Stimulated activated naive B cell treated with anti-CD40 and anti-IgM and Interleukin-4, amounts not matched to agents 10 μg/mL and 1 μg/mL and 100 μg/mL, for 72 hours (primary cell): ENCODE data around the gene RAB31.

Experiments
- ATAC-seq, 2 donors: fragments of 150-1000 bp; cut with Tn5 transposase; replicated peaks; 2 replicates each; pipeline ENCODE4 v1.10.0; 2021; ENCODE audit warnings: moderate library complexity in 1 of 2
- DNase-seq: peaks from one replicate; pipeline ENCODE4 v3.0.0; 2021
- H3K27ac Mint-ChIP-seq: one replicate; pipeline ENCODE4 v1.8.0; 2022; ENCODE audit warnings: mild to moderate bottlenecking, mixed read lengths
- H3K27me3 Mint-ChIP-seq, 2 donors: one replicate each; pipeline ENCODE4 v1.8.0; 2022; ENCODE audit warnings: mixed read lengths in 2 of 2
- H3K36me3 Mint-ChIP-seq, 2 donors: one replicate each; pipeline ENCODE4 v1.8.0; 2022; ENCODE audit warnings: mixed read lengths in 2 of 2, mild to moderate bottlenecking in 1 of 2
- H3K4me1 Mint-ChIP-seq, 2 donors: one replicate each; pipeline ENCODE4 v1.8.0; 2022; ENCODE audit warnings: mixed read lengths in 2 of 2, mild to moderate bottlenecking in 1 of 2
- H3K4me3 Mint-ChIP-seq, 2 donors: one replicate each; pipeline ENCODE4 v1.8.0; 2022; ENCODE audit warnings: mild to moderate bottlenecking in 2 of 2, mixed read lengths in 2 of 2, moderate library complexity in 1 of 2
- H3K9me3 Mint-ChIP-seq, 2 donors: one replicate each; pipeline ENCODE4 v1.8.0; 2022; ENCODE audit warnings: mixed read lengths in 2 of 2, mild to moderate bottlenecking in 1 of 2

The RAB31 gene

DNA sequence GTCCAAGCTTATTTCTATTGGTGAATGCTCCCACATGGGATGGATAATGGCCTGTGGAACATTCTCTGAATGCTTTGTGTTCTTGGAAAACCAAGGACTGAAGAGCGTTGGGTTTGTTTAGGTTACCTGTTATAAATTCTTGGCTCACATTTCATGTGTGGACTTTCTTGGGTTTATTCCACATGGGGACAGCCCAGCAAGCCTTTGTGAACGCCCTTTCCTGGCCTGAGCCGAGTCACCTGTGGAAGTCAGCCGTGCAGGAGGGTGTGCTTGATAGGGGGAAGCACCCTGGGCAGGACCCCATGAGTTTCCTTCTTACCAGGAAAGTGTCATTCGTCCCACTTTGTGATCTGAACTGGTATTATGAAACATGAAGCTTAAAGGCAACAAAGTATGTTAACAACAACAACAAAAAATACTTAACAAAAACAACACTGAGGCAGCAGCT is 4.1 kb downstream of the RAB31 start:
- no peak for ATAC-seq
- H3K27me3 Mint-ChIP-seq, result peaks cover 32 to 44% of the 10 kb centered on the region in 2 donors
- H3K4me1 Mint-ChIP-seq, result peaks cover 45 to 82% of the 10 kb centered on the region in 2 donors
- peaks cover 33% of the 10 kb centered on the region in 2 donors for H3K36me3 Mint-ChIP-seq
- DNase-seq, result no peak
- H3K9me3 Mint-ChIP-seq, result no peaks in the 10 kb centered on the region
- peak overlapping the region; percentile 91 for H3K27ac Mint-ChIP-seq
- peak overlapping the region; percentile 39 to 66 for H3K4me3 Mint-ChIP-seq

DNA sequence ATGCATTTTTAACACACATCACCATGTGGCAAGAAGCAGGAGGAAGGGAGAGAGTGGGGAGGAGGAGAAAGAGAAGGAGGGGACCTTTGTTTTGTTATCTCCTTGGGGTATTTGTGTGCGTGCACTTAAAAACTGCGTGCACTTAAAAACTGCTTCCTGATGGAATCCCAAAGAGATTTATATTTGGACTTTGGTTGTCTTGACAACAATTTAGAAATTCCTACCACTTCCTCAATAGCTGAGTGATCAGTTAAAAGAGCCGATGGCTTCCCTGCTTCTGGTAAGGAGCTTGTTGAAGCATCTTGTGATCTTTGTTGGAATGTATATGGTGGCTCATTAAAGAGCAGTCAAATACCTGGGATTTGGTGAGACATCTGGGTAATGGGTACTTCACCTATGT is 4.5 kb downstream of the RAB31 start:
- Mint-ChIP-seq H3K4me1 (peaks cover 50 to 82% of the 10 kb centered on the region in 2 donors), H3K27ac (peak overlapping the region; percentile 91)

DNA sequence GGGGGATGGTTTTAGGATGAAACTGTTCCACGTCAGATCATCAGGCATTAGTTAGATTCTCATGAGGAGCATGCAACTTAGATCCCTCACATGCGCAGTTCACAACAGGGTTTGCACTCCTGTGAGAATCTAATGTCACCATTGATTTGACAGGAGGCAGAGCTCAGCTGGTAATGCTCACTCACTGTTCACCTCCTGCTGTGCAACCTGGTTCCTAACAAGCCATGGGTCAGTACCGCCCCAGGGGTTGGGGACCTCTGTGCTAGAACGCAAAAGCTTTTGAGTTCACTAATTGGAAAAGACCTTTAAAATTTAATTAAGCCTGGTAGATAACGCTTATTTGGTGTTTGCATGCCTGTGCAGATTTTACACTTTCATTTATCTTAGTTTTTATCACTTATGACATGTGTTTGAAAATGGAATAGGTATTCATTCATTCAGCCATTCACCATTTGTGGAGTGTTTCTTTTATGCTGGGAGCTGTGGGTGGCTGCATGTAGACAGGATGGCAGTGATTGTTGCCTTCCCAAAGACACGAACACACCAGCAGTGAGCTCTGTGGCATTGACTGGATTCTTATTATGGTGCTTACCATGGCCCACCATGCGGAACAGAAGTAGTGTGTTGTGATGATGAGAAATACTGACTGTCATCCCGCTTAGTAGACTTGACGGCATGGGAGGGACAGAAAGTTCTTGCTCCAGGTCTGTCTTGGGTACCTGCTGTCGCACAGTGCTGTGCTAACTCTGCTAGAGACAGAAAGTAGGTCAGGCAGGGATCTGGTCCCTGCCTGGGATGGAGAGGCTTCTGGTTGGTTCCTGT is 6.4 kb downstream of the RAB31 start:
- Mint-ChIP-seq H3K4me1 (peaks cover 50 to 74% of the 10 kb centered on the region in 2 donors), H3K27me3 (peaks cover 31 to 42% of the 10 kb centered on the region in 2 donors), H3K9me3 (no peaks in the 10 kb centered on the region), H3K4me3 (no peak overlapping the region), H3K27ac (peak overlapping the region; percentile 22), H3K36me3 (peaks cover 34 to 35% of the 10 kb centered on the region in 2 donors)
- DNase-seq (no peak), ATAC-seq (no peak)

More for the DNA sequence above, 4.5 kb downstream of the RAB31 start:
- Mint-ChIP-seq H3K4me3 (peak overlapping the region in 1 of 2 donors; percentile 39), H3K27me3 (peaks cover 31 to 44% of the 10 kb centered on the region in 2 donors), H3K9me3 (no peaks in the 10 kb centered on the region), H3K36me3 (peaks cover 38% of the 10 kb centered on the region in 2 donors)
- DNase-seq (no peak), ATAC-seq (no peak)

GRCh38 chr18:9715088-9715343 is 6.9 kb downstream of the RAB31 start:
- Mint-ChIP-seq H3K4me1 (peaks cover 46 to 69% of the 10 kb centered on the region in 2 donors), H3K27me3 (peaks cover 29 to 36% of the 10 kb centered on the region in 2 donors), H3K4me3 (no peak overlapping the region), H3K36me3 (peaks cover 32% of the 10 kb centered on the region in 2 donors), H3K9me3 (no peaks in the 10 kb centered on the region), H3K27ac (peak overlapping the region; percentile 22)
- no peak for DNase-seq
- no peak for ATAC-seq

- DNase-seq (no peak), ATAC-seq (no peak)
- Mint-ChIP-seq H3K4me3 (peak overlapping the region in 1 of 2 donors; percentile 51), H3K27me3 (peaks cover 24 to 33% of the 10 kb centered on the region in 2 donors), H3K4me1 (peaks cover 39 to 62% of the 10 kb centered on the region in 2 donors), H3K9me3 (no peaks in the 10 kb centered on the region), H3K27ac (peak overlapping the region; percentile 56), H3K36me3 (peaks cover 33 to 36% of the 10 kb centered on the region in 2 donors)
Measured at GRCh38 chr18:9715978-9716774, 8.1 kb downstream of the RAB31 start.

GRCh38 chr18:9716780-9717563 is 8.9 kb downstream of the RAB31 start:
- Mint-ChIP-seq H3K36me3 (peaks cover 33% of the 10 kb centered on the region in 2 donors), H3K9me3 (no peaks in the 10 kb centered on the region), H3K4me3 (peak overlapping the region; percentile 19 to 27), H3K4me1 (peaks cover 39 to 54% of the 10 kb centered on the region in 2 donors), H3K27ac (peak overlapping the region; percentile 77), H3K27me3 (peaks cover 20 to 27% of the 10 kb centered on the region in 2 donors)
- DNase-seq (no peak), ATAC-seq (peak; percentile 97 to 99)

DNA sequence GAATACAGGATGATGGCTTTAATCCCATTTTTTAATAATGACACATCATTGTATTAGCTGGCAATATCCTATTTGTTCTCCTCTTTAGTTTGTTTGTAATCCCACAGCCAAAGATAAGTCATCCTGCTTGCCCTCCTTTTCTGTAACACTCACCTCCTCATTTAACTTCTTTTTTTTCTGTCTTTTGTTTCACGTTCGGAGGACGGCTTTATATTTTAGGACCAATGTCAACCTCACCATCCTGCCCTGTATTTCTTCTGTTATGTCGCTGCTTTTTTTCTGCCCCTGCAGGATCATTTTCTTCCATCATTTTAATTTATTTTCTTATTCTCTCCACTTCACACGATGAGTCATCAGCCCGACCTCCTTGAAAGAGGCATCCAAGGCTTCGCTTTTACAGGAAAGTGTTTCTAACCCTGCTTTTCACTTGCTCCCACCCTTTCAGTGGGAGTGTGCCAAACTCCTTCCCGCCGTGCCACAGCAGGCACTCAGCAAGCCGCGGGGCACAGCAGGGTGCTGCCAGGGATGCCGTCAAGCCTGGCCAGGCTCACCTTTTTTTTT is 11.4 kb downstream of the RAB31 start:
- peaks cover 31 to 38% of the 10 kb centered on the region in 2 donors for H3K4me1 Mint-ChIP-seq
- peaks cover 1 to 3% of the 10 kb centered on the region in 2 donors for H3K9me3 Mint-ChIP-seq
- H3K36me3 Mint-ChIP-seq, result peaks cover 29 to 32% of the 10 kb centered on the region in 2 donors
- peaks cover 7 to 14% of the 10 kb centered on the region in 2 donors for H3K27me3 Mint-ChIP-seq
- DNase-seq (no peak), ATAC-seq (no peak)
- no peak overlapping the region for H3K27ac Mint-ChIP-seq
- no peak overlapping the region for H3K4me3 Mint-ChIP-seq

DNA sequence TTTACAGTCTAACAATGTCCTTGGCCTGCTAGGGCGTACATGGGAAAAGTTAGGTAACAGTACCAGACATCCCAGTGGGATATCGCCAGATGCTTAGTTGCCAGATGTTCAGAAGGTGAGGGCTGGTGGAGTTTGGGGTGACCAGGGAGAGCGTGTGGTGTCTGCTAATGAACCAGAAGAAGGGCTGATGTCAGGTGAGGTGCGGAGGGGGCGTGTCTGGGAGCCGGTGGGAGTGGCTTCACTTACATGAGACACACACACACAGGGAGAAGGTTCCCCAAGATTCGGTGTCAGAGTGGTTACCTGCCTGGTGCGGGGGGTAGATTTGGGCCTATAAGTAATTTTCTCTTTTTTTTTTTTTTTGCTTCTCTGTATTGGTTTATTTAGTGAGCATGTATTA is 12.2 kb downstream of the RAB31 start:
- Mint-ChIP-seq H3K27me3 (peaks cover 0 to 8% of the 10 kb centered on the region in 2 donors), H3K36me3 (peaks cover 24 to 29% of the 10 kb centered on the region in 2 donors), H3K9me3 (peaks cover 1 to 3% of the 10 kb centered on the region in 2 donors), H3K27ac (no peak overlapping the region), H3K4me3 (no peak overlapping the region), H3K4me1 (peaks cover 25 to 29% of the 10 kb centered on the region in 2 donors)
- ATAC-seq (no peak), DNase-seq (no peak)

GRCh38 chr18:9721893-9722550 is 13.9 kb downstream of the RAB31 start:
- ATAC-seq (no peak), DNase-seq (no peak)
- Mint-ChIP-seq H3K4me3 (no peak overlapping the region), H3K9me3 (peaks cover 1 to 3% of the 10 kb centered on the region in 2 donors), H3K4me1 (peaks cover 12 to 15% of the 10 kb centered on the region in 2 donors), H3K36me3 (peaks cover 18 to 23% of the 10 kb centered on the region in 2 donors), H3K27ac (no peak overlapping the region), H3K27me3 (peaks cover 0 to 8% of the 10 kb centered on the region in 2 donors)

DNA sequence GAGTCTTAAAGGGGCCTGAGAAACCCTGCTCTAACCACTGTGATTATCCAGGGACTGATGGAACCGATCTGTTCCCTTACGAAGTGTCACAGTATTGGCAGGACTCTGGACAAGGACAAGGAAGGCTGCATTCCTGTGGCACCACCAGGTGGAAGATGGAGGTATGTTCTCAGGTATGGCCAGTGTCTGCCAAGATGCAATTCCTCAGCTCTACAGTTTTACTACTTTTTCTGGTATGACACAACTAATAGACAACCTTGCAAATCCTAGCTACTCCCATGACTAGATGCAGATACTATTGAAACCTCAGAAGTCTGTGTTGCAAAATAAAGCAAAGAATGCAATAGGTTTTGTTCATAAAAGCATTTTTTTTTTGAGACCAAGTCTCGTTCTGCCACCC is 14.6 kb downstream of the RAB31 start:
- Mint-ChIP-seq H3K27ac (no peak overlapping the region), H3K9me3 (peaks cover 1 to 3% of the 10 kb centered on the region in 2 donors), H3K36me3 (peaks cover 12 to 16% of the 10 kb centered on the region in 2 donors), H3K4me3 (no peak overlapping the region), H3K4me1 (peaks cover 6 to 9% of the 10 kb centered on the region in 2 donors), H3K27me3 (peaks cover 0 to 8% of the 10 kb centered on the region in 2 donors)
- no peak for DNase-seq
- ATAC-seq, result peak; percentile 45 to 47

GRCh38 chr18:9724797-9725585 is 16.9 kb downstream of the RAB31 start:
- ATAC-seq (no peak), DNase-seq (no peak)
- peaks cover 1 to 3% of the 10 kb centered on the region in 2 donors for H3K9me3 Mint-ChIP-seq
- peaks cover 5 to 6% of the 10 kb centered on the region in 2 donors for H3K4me1 Mint-ChIP-seq
- H3K27me3 Mint-ChIP-seq, result peaks cover 0 to 8% of the 10 kb centered on the region in 2 donors
- no peak overlapping the region for H3K27ac Mint-ChIP-seq
- H3K4me3 Mint-ChIP-seq, result no peak overlapping the region
- H3K36me3 Mint-ChIP-seq, result peaks cover 11 to 16% of the 10 kb centered on the region in 2 donors

- H3K4me3 Mint-ChIP-seq, result no peak overlapping the region
- H3K36me3 Mint-ChIP-seq, result peaks cover 7 to 8% of the 10 kb centered on the region in 2 donors
- H3K27ac Mint-ChIP-seq, result no peak overlapping the region
- DNase-seq (no peak), ATAC-seq (no peak)
- H3K4me1 Mint-ChIP-seq, result peaks cover 0 to 8% of the 10 kb centered on the region in 2 donors
- peaks cover 4 to 5% of the 10 kb centered on the region in 2 donors for H3K27me3 Mint-ChIP-seq
- peaks cover 1 to 3% of the 10 kb centered on the region in 2 donors for H3K9me3 Mint-ChIP-seq
Measured at GRCh38 chr18:9726175-9726574, 18.1 kb downstream of the RAB31 start.
